HCT116 (cell line): ENCODE data around the gene PIK3C3.

Experiments used
- CTCF ChIP-seq, 3 experiments: fragments of 200-600 bp in 1 of 3; sonication (generic) in 1 of 3; IDR thresholded peaks in 2 of 3; conservative IDR thresholded peaks in 1 of 3; 2 replicates each; pipeline ENCODE4 v1.5.1; 2012 to 2017; ENCODE audit warnings: low read depth in 2 of 3, low read length in 2 of 3, antibody characterized with exemption in 1 of 3, borderline replicate concordance in 1 of 3, control low read depth in 1 of 3, mild to moderate bottlenecking in 1 of 3, mixed read lengths in 1 of 3, mixed run types in 1 of 3, moderate library complexity in 1 of 3; ENCODE audit not compliant: insufficient read depth in 1 of 3
- ELF1 ChIP-seq: IDR thresholded peaks from 2 replicates; pipeline ENCODE4 v1.6.1; 2012; ENCODE audit warnings: low read depth, borderline replicate concordance
- EZH2 ChIP-seq: fragments of 200-600 bp; sonication (generic); IDR thresholded peaks from 2 replicates; pipeline ENCODE4 v1.6.1; 2017; ENCODE audit warnings: antibody characterized with exemption, mixed run types
- FOSL1 ChIP-seq: IDR thresholded peaks from 2 replicates; pipeline ENCODE4 v1.6.1; 2012; ENCODE audit warnings: low read depth
- JUND ChIP-seq: IDR thresholded peaks from 2 replicates; pipeline ENCODE4 v1.6.1; 2012
- POLR2A ChIP-seq: IDR thresholded peaks from 2 replicates; pipeline ENCODE4 v1.7.0; 2011; ENCODE audit warnings: borderline replicate concordance; ENCODE audit not compliant: insufficient read depth, insufficient read length; ENCODE audit errors: extremely low read depth
- POLR2AphosphoS5 ChIP-seq: IDR thresholded peaks from 2 replicates; pipeline ENCODE4 v1.6.1; 2011; ENCODE audit warnings: mild to moderate bottlenecking, low read depth, low read length, moderate library complexity
- SIN3A ChIP-seq: IDR thresholded peaks from 2 replicates; pipeline ENCODE4 v1.6.1; 2012; ENCODE audit warnings: low read depth
- ZBTB33 ChIP-seq: IDR thresholded peaks from 2 replicates; pipeline ENCODE4 v1.6.1; 2011; ENCODE audit warnings: mild to moderate bottlenecking, low read length, moderate library complexity; ENCODE audit not compliant: insufficient replicate concordance; ENCODE audit errors: extremely low read depth

- no peak for TF ChIP-seq ELF1
- no peak for TF ChIP-seq ZBTB33
- no peak for TF ChIP-seq POLR2AphosphoS5
- TF ChIP-seq CTCF (IDR thresholded peaks at IDR 0.05 in 2 of 3, conservative IDR thresholded peaks at IDR 0.05 in 1 of 3; ENCODE audit: borderline replicate concordance in 1 of 3, insufficient read depth in 1 of 3, low read depth in 2 of 3, low read length in 2 of 3): no peak
- no peak for TF ChIP-seq POLR2A
- no peak for TF ChIP-seq JUND
- no peak for TF ChIP-seq FOSL1
- TF ChIP-seq EZH2: no peak
- no peak for TF ChIP-seq SIN3A
Measured at GRCh38 chr18:42131066-42131929, 176.3 kb downstream of the PIK3C3 start.
